Esophagus muscularis mucosa (tissue), 4 donors: Measurements from ENCODE around the gene PGLYRP3.

ENCODE experiments used
- CTCF ChIP-seq, 3 experiments: fragments of 200-600 bp in 2 of 3; fragments of 450-650 bp in 1 of 3; sonication (generic) in 2 of 3; IDR thresholded peaks; one replicate each; pipeline ENCODE4 v1.5.1; 2017 to 2019; ENCODE audit warnings: antibody characterized with exemption in 3 of 3, mild to moderate bottlenecking in 2 of 3, moderate library complexity in 1 of 3
- EP300 ChIP-seq: sonication (generic); formaldehyde crosslinking; IDR thresholded peaks from one replicate; pipeline ENCODE4 v1.6.1; 2017; ENCODE audit warnings: antibody characterized with exemption
- POLR2AphosphoS5 ChIP-seq, 2 donors: sonication (generic); formaldehyde crosslinking; IDR thresholded peaks; one replicate each; pipeline ENCODE4 v1.6.1; 2017; ENCODE audit warnings: antibody characterized with exemption in 2 of 2

- no peak for TF ChIP-seq CTCF (IDR thresholded peaks at IDR 0.05)
- TF ChIP-seq POLR2AphosphoS5 (IDR thresholded peaks at IDR 0.05): no peak
- no peak for TF ChIP-seq EP300
Measured at GRCh38 chr1:153347856-153348255, 35.1 kb upstream of the PGLYRP3 start.
